H1 (cell line): Measurements from ENCODE around the gene ROBO4.

Experiments used
- CBX5 ChIP-seq: fragments of 300-800, 300-1000 bp; sonication (generic); IDR thresholded peaks from 2 replicates; pipeline ENCODE4 v1.7.1; 2016; ENCODE audit warnings: antibody characterized with exemption, low read length, low read depth
- CHD2 ChIP-seq: IDR thresholded peaks from 2 replicates; pipeline ENCODE4 v1.6.1; 2012; ENCODE audit warnings: low read length, improper control_type of control experiment
- CTCF ChIP-seq, 3 experiments: IDR thresholded peaks; 1 replicate in 2 of 3; 2 replicates in 1 of 3; pipeline versions ENCODE4 v1.5.1 to v1.6.1; 2011; ENCODE audit warnings: low read length in 3 of 3, mild to moderate bottlenecking in 3 of 3, inconsistent platforms in 2 of 3, low read depth in 1 of 3, moderate library complexity in 1 of 3; ENCODE audit not compliant: insufficient read depth in 1 of 3; ENCODE audit errors: control extremely low read depth in 1 of 3
- MAFK ChIP-seq: IDR thresholded peaks from 2 replicates; pipeline ENCODE4 v1.6.1; 2012; ENCODE audit warnings: low read depth, mild to moderate bottlenecking, improper control_type of control experiment, low read length
- SIRT6 ChIP-seq: IDR thresholded peaks from one replicate; pipeline ENCODE4 v1.7.1; 2012; ENCODE audit warnings: low read length, inconsistent platforms
- TCF12 ChIP-seq: IDR thresholded peaks from 2 replicates; pipeline ENCODE4 v1.6.1; 2011; ENCODE audit warnings: low read depth, mild to moderate bottlenecking, low read length

DNA sequence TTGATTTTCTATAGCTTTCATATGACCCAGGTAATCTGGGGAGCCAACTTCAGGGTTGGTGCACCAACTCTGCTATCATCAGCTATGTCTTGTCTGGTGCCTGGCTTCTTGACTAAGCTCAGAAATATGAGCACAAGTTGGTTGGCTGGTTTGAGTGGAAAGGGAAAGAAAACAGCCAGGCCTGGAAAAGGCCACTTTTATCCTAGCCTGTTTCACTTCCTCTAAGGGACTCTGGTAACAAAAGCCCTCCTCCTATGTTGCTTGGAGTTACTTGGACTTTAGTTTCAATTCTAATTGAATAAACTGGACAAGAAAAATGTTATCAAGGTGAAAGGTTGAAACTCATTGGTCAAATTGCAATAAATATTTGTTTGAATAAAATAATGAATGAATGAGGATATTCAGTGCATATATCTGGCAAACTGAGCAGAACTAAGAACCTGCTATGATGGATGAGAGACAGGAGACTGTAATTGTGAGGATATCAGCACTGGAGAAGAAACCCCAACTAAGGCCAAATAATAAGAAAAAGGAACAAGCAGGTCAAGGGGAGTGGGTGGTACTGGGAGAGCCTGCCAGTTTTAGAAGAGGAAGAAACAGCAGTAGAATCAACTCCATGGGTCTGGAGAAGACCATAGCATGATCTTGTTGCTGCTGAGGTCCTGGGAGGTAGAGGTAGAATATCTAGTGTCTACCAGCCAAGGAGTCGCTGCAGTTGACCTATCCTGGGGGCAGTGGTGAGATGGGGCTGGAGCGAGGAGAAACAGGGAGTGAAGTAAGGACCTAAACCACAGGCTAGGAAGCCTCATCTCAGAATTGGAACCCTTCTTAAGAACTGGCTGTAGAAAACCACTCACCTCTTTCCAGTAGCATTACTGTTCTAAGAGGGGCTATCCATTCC, 8.2 kb downstream of the ROBO4 start:
- TF ChIP-seq MAFK: no peak
- TF ChIP-seq SIRT6: no peak
- no peak for TF ChIP-seq CBX5
- no peak for TF ChIP-seq CHD2
- TF ChIP-seq TCF12: no peak
- no peak for TF ChIP-seq CTCF (IDR thresholded peaks at IDR 0.05; ENCODE audit: control extremely low read depth in 1 of 3, insufficient read depth in 1 of 3, low read depth in 1 of 3, low read length in 3 of 3)
